SK-N-SH treated with all-trans-retinoic acid at 6 μM for 48 hours (cell line): Measurements from ENCODE around the gene TIPIN.

Experiments
- CSRNP3 ChIP-seq: fragments of 250-450 bp; sonication (Bioruptor Pico); IDR thresholded peaks from 2 replicates; pipeline ENCODE4 v1.5.1; 2021; ENCODE audit warnings: mild to moderate bottlenecking, moderate library complexity
- OSR1 ChIP-seq: fragments of 250-450 bp; sonication (Bioruptor Pico); IDR thresholded peaks from 2 replicates; pipeline ENCODE4 v1.8.0; 2022; ENCODE audit warnings: moderate library complexity, mild to moderate bottlenecking, inconsistent platforms
- PPARA ChIP-seq: fragments of 250-450 bp; sonication (Bioruptor Pico); IDR thresholded peaks from 2 replicates; pipeline ENCODE4 v1.5.0; 2020; ENCODE audit warnings: mild to moderate bottlenecking, borderline replicate concordance
- RARB ChIP-seq: fragments of 250-450 bp; sonication (Bioruptor Pico); IDR thresholded peaks from 2 replicates; pipeline ENCODE4 v1.8.0; 2021; ENCODE audit warnings: mild to moderate bottlenecking, moderate library complexity
- ZC3H10 ChIP-seq: fragments of 250-450 bp; sonication (Bioruptor Pico); IDR thresholded peaks from 2 replicates; pipeline ENCODE4 v1.5.1; 2021; ENCODE audit warnings: mild to moderate bottlenecking, moderate library complexity
- ZFP3 ChIP-seq: fragments of 250-450 bp; sonication (Bioruptor Pico); IDR thresholded peaks from 2 replicates; pipeline ENCODE4 v1.5.0; 2020; ENCODE audit warnings: mild to moderate bottlenecking, moderate library complexity
- ZNF565 ChIP-seq: fragments of 450-650 bp; formaldehyde crosslinking; conservative IDR thresholded peaks from 2 replicates; pipeline ENCODE4 v1.5.0; 2020; ENCODE audit warnings: low read depth, mild to moderate bottlenecking, moderate library complexity
- TF ChIP-seq, protein P1 (sequence below): fragments of 250-450 bp; sonication (Bioruptor Pico); IDR thresholded peaks from 2 replicates; pipeline ENCODE4 v1.5.1; 2020; ENCODE audit warnings: low read depth, mild to moderate bottlenecking, moderate library complexity
- TF ChIP-seq, protein P2 (sequence below): fragments of 250-450 bp; sonication (Bioruptor Pico); IDR thresholded peaks from 2 replicates; pipeline ENCODE4 v1.8.0; 2020; ENCODE audit warnings: mild to moderate bottlenecking, moderate library complexity, borderline replicate concordance

GRCh38 chr15:66288093-66288492 is 68.4 kb downstream of the TIPIN start:
- TF ChIP-seq ZNF565 (CRISPR knock-in tag) (no peak), CSRNP3 (no peak), OSR1 (CRISPR knock-in tag) (no peak), ZC3H10 (CRISPR knock-in tag) (no peak), RARB (CRISPR knock-in tag) (no peak), PPARA (CRISPR knock-in tag) (no peak), ZFP3 (CRISPR knock-in tag) (no peak)
- TF ChIP-seq, protein P1, sequence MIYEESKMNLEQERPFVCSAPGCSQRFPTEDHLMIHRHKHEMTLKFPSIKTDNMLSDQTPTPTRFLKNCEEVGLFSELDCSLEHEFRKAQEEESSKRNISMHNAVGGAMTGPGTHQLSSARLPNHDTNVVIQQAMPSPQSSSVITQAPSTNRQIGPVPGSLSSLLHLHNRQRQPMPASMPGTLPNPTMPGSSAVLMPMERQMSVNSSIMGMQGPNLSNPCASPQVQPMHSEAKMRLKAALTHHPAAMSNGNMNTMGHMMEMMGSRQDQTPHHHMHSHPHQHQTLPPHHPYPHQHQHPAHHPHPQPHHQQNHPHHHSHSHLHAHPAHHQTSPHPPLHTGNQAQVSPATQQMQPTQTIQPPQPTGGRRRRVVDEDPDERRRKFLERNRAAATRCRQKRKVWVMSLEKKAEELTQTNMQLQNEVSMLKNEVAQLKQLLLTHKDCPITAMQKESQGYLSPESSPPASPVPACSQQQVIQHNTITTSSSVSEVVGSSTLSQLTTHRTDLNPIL (CRISPR knock-in tag): no peak
- TF ChIP-seq, protein P2, sequence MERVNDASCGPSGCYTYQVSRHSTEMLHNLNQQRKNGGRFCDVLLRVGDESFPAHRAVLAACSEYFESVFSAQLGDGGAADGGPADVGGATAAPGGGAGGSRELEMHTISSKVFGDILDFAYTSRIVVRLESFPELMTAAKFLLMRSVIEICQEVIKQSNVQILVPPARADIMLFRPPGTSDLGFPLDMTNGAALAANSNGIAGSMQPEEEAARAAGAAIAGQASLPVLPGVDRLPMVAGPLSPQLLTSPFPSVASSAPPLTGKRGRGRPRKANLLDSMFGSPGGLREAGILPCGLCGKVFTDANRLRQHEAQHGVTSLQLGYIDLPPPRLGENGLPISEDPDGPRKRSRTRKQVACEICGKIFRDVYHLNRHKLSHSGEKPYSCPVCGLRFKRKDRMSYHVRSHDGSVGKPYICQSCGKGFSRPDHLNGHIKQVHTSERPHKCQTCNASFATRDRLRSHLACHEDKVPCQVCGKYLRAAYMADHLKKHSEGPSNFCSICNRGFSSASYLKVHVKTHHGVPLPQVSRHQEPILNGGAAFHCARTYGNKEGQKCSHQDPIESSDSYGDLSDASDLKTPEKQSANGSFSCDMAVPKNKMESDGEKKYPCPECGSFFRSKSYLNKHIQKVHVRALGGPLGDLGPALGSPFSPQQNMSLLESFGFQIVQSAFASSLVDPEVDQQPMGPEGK (CRISPR knock-in tag): no peak
